Neuronal stem cell (in vitro differentiated cells): ENCODE results near the gene E4F1.

Experiments used
- DNase-seq: peaks from one replicate; pipeline ENCODE4 v3.0.0-alpha.2; 2013; ENCODE audit warnings: low spot score
- H2AFZ ChIP-seq: one replicate; pipeline ENCODE4 v1.6.1; 2013; ENCODE audit warnings: mild to moderate bottlenecking, low read length, inconsistent platforms
- H2AK5ac ChIP-seq: 2 replicates; pipeline ENCODE4 v1.6.1; 2013; ENCODE audit warnings: low read depth, mild to moderate bottlenecking, inconsistent platforms, low read length, moderate library complexity, mixed read lengths
- H2BK120ac ChIP-seq: 2 replicates; pipeline ENCODE4 v1.6.1; 2013; ENCODE audit warnings: low read depth, mild to moderate bottlenecking, inconsistent platforms, low read length, moderate library complexity, mixed read lengths
- H2BK12ac ChIP-seq: one replicate; pipeline ENCODE4 v1.6.1; 2013; ENCODE audit warnings: low read length, inconsistent platforms
- H2BK15ac ChIP-seq: 2 replicates; pipeline ENCODE4 v1.6.1; 2013; ENCODE audit warnings: mild to moderate bottlenecking, low read length, inconsistent platforms, mixed read lengths
- H2BK5ac ChIP-seq: one replicate; pipeline ENCODE4 v1.6.1; 2013; ENCODE audit warnings: inconsistent platforms, mild to moderate bottlenecking, low read length, moderate library complexity
- H3K14ac ChIP-seq: one replicate; pipeline ENCODE4 v1.6.1; 2013; ENCODE audit warnings: low read length, inconsistent platforms
- H3K18ac ChIP-seq: 2 replicates; pipeline ENCODE4 v1.6.1; 2013; ENCODE audit warnings: low read length, inconsistent platforms
- H3K23ac ChIP-seq: 2 replicates; pipeline ENCODE4 v1.6.1; 2013; ENCODE audit warnings: low read depth, mild to moderate bottlenecking, mixed read lengths, low read length, inconsistent platforms; ENCODE audit not compliant: poor library complexity
- H3K27ac ChIP-seq: replicated peaks from 3 replicates; pipeline ENCODE4 v1.5.1; 2013; ENCODE audit warnings: low read length, inconsistent platforms
- H3K27me3 ChIP-seq, 3 experiments: 2 replicates each; pipeline ENCODE4 v1.6.1; 2013; ENCODE audit warnings: low read length in 3 of 3, mild to moderate bottlenecking in 2 of 3, inconsistent platforms in 1 of 3, low read depth in 1 of 3, mixed read lengths in 1 of 3, moderate library complexity in 1 of 3; ENCODE audit not compliant: control insufficient read depth in 3 of 3, insufficient read depth in 3 of 3
- H3K36me3 ChIP-seq, 2 donors: replicated peaks in 1 of 2; 2 replicates each; pipeline ENCODE4 v1.6.1; 2013; ENCODE audit warnings: low read length in 2 of 2; ENCODE audit not compliant: control insufficient read depth in 2 of 2, insufficient read depth in 2 of 2
- H3K4ac ChIP-seq: 2 replicates; pipeline ENCODE4 v1.6.1; 2013; ENCODE audit warnings: inconsistent platforms, mild to moderate bottlenecking, low read length, moderate library complexity
- H3K4me1 ChIP-seq, 2 donors: 1 replicate in 1 of 2; 2 replicates in 1 of 2; pipeline ENCODE4 v1.6.1; 2013; ENCODE audit warnings: low read length in 2 of 2, low read depth in 1 of 2; ENCODE audit not compliant: control insufficient read depth in 2 of 2, insufficient read depth in 1 of 2
- H3K4me2 ChIP-seq: one replicate; pipeline ENCODE4 v1.6.1; 2013; ENCODE audit warnings: mild to moderate bottlenecking, low read length, inconsistent platforms; ENCODE audit not compliant: insufficient read depth, poor library complexity, severe bottlenecking
- H3K4me3 ChIP-seq, 2 donors: 2 replicates each; pipeline ENCODE4 v1.5.1; 2013; ENCODE audit warnings: low read length in 2 of 2, mild to moderate bottlenecking in 2 of 2, inconsistent platforms in 1 of 2, moderate library complexity in 1 of 2
- H3K79me1 ChIP-seq: one replicate; pipeline ENCODE4 v1.6.1; 2013; ENCODE audit warnings: low read depth, mild to moderate bottlenecking, inconsistent platforms, low read length, moderate library complexity
- H3K9ac ChIP-seq: one replicate; pipeline ENCODE4 v1.6.1; 2013; ENCODE audit warnings: mild to moderate bottlenecking, low read depth, low read length, inconsistent platforms; ENCODE audit not compliant: poor library complexity
- H3K9me3 ChIP-seq, 2 donors: replicated peaks in 1 of 2; 2 replicates each; pipeline versions ENCODE3 to v1.6.1; 2013; ENCODE audit warnings: low read length in 2 of 2, mild to moderate bottlenecking in 2 of 2, inconsistent platforms in 1 of 2, low read depth in 1 of 2, mixed read lengths in 1 of 2, moderate library complexity in 1 of 2; ENCODE audit not compliant: control insufficient read depth in 2 of 2, insufficient read depth in 1 of 2
- H4K8ac ChIP-seq: one replicate; pipeline ENCODE4 v1.6.1; 2013; ENCODE audit warnings: low read depth, mild to moderate bottlenecking, inconsistent platforms, low read length, moderate library complexity
- H4K91ac ChIP-seq: one replicate; pipeline ENCODE4 v1.6.1; 2013; ENCODE audit warnings: low read length, low read depth, mild to moderate bottlenecking, inconsistent platforms; ENCODE audit not compliant: poor library complexity
- WGBS, 2 donors: extraction: QIAGEN DNeasy Blood & Tissue Kit; methylation state at CpG; one replicate each; pipeline ENCODE4 v1.1.7; 2013; ENCODE audit warnings: missing lambda C conversion rate in 2 of 2, mixed read lengths in 1 of 2; ENCODE audit not compliant: insufficient read length in 2 of 2, insufficient replicate concordance in 1 of 2; ENCODE audit errors: extremely low coverage in 2 of 2; 5-methylcytosine and 5-hydroxymethylcytosine counted together

The E4F1 gene

DNA sequence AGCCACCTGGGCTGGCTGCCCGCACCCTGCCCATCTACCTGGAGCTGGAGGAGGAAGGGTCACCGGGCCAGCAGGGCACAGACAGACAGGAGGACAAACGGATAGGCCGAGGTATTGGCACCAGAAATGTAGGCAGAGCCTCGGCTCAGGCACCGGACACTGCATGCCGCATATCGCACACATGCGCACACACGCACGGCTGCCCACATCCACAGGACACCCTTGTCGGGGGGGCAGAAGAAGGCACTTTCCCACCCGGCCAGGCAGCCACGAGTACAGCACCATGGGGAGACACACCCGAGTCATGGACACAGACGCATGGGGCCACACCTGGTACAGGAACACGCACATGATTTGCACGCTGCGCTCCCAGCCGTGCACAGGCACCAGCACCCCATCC, 41.4 kb upstream of the E4F1 start:
- no peak for DNase-seq
- no peak overlapping the region for H3K4me3 ChIP-seq
- no CpG with 5 or more reads among the region's 20 CpGs for whole genome bisulfite sequencing, 2 donors

DNA sequence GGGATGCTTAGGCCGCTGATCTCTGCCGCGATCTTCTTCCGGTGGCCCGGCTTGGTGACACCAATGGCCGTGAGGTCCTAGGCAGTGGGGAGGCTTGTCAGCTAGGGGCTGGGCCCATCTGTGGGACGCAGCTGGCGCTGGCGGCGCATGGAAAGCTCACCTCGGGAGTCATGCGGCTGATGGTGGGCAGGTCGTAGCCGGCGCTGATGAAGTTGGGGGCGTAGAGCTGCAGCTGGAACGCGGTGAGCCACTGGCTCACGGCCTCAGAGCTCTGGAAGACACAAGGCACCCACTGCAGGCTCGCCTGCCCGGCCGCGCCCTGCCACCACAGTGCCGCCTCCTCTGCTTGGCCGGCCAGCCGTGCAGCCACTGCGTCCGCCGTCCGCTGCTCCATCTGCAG, 39.7 kb upstream of the E4F1 start:
- H4K8ac ChIP-seq, result no peak overlapping the region
- H2AK5ac ChIP-seq, result no peak overlapping the region
- WGBS, 2 donors, result no CpG with 5 or more reads among the region's 30 CpGs
- H2BK120ac ChIP-seq, result no peak overlapping the region
- H3K4me3 ChIP-seq, result no peak overlapping the region
- no peaks in the 10 kb centered on the region for H3K9me3 ChIP-seq
- H3K18ac ChIP-seq, result no peak overlapping the region
- no peak overlapping the region for H2BK15ac ChIP-seq
- no peak overlapping the region for H2BK12ac ChIP-seq
- DNase-seq, result no peak
- no peak overlapping the region for H4K91ac ChIP-seq
- H3K4ac ChIP-seq, result no peak overlapping the region
- no peaks in the 10 kb centered on the region for H3K27me3 ChIP-seq
- H2AFZ ChIP-seq, result no peak overlapping the region
- no peak overlapping the region for H3K14ac ChIP-seq
- H3K23ac ChIP-seq, result peak overlapping the region; percentile 22
- peak overlapping the region; percentile 53 for H2BK5ac ChIP-seq
- no peak overlapping the region for H3K9ac ChIP-seq
- H3K36me3 ChIP-seq, result peaks cover 3 to 18% of the 10 kb centered on the region in 2 donors
- peaks cover 0 to 3% of the 10 kb centered on the region in 2 donors for H3K4me1 ChIP-seq
- no peak overlapping the region for H3K4me2 ChIP-seq
- H3K79me1 ChIP-seq, result peaks cover 2% of the 10 kb centered on the region
- H3K27ac ChIP-seq, result no peak overlapping the region

More for the DNA sequence above, 41.4 kb upstream of the E4F1 start:
- Histone ChIP-seq H3K4me1 (peaks cover 0 to 3% of the 10 kb centered on the region in 2 donors), H3K79me1 (peaks cover 2% of the 10 kb centered on the region), H3K27ac (no peak overlapping the region), H2BK120ac (no peak overlapping the region), H2AK5ac (no peak overlapping the region), H3K18ac (no peak overlapping the region), H4K91ac (no peak overlapping the region), H3K9ac (no peak overlapping the region), H3K4ac (no peak overlapping the region), H3K14ac (no peak overlapping the region), H2AFZ (no peak overlapping the region), H3K4me2 (no peak overlapping the region), H2BK12ac (no peak overlapping the region), H3K36me3 (peaks cover 3 to 30% of the 10 kb centered on the region in 2 donors), H3K23ac (peak overlapping the region; percentile 60), H4K8ac (no peak overlapping the region), H2BK5ac (peak overlapping the region; percentile 54), H3K27me3 (no peaks in the 10 kb centered on the region), H3K9me3 (no peaks in the 10 kb centered on the region), H2BK15ac (no peak overlapping the region)

DNA sequence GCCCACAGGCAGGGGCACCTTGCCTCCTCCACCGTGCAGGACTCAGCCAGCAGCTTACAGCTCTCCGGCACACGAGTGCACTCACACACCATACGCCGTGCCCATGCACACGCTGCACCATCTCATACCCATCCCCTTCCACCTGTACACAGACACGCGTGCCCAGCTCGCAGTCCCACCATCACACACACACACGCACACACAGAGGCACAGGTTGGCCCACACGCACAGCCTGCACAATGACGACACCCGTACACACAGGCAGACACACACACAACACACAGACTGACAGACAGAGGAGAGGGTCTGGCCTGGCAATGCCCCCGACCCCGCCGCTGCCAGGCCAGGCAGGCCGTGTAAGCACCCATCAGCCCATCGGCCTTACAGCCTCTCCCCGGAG, 39.0 kb upstream of the E4F1 start:
- Histone ChIP-seq H2BK12ac (no peak overlapping the region), H3K79me1 (peaks cover 2% of the 10 kb centered on the region), H4K8ac (no peak overlapping the region), H3K9ac (no peak overlapping the region), H3K27me3 (no peaks in the 10 kb centered on the region), H2AFZ (no peak overlapping the region), H3K36me3 (peaks cover 3 to 18% of the 10 kb centered on the region in 2 donors), H3K4me1 (peaks cover 0 to 3% of the 10 kb centered on the region in 2 donors), H2AK5ac (no peak overlapping the region), H2BK120ac (no peak overlapping the region), H3K4me2 (no peak overlapping the region), H3K18ac (no peak overlapping the region), H3K9me3 (no peaks in the 10 kb centered on the region), H2BK15ac (no peak overlapping the region), H2BK5ac (peak overlapping the region; percentile 53), H3K14ac (no peak overlapping the region), H4K91ac (peak overlapping the region; percentile 72), H3K23ac (peak overlapping the region; percentile 22), H3K4ac (no peak overlapping the region), H3K4me3 (peak overlapping the region in 1 of 2 donors; percentile 8), H3K27ac (no peak overlapping the region)
- DNase-seq, result no peak
- no CpG with 5 or more reads among the region's 19 CpGs for WGBS, 2 donors

DNA sequence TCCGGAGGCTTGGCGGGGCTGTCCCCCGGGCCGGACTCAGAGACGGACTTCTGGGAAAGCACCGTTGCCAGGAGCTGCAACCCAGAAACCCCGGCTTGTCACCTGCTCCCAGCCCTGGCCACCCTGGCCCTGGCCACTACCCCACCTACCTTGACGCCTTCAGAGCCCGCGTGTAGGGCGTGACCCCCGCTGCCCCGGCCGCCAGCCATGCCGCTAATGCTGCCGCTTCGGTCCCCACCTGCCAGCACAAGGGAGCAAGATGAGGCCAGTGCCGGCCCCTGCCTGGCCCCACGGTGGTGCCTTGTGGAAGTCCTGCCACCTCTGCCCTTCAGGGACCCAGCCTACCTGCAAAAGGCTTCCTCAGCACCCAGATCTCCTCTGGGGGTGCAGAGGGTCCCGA, 38.4 kb upstream of the E4F1 start:
- Histone ChIP-seq H4K91ac (no peak overlapping the region), H3K27ac (no peak overlapping the region)
- WGBS, 2 donors, result no CpG with 5 or more reads among the region's 20 CpGs

More for the DNA sequence above, 38.4 kb upstream of the E4F1 start:
- no peak for DNase-seq
- Histone ChIP-seq H2BK15ac (no peak overlapping the region), H3K4me3 (no peak overlapping the region), H3K14ac (no peak overlapping the region), H4K8ac (no peak overlapping the region), H2BK120ac (no peak overlapping the region), H3K23ac (peak overlapping the region; percentile 89), H2BK12ac (no peak overlapping the region), H3K9ac (peak overlapping the region; percentile 30), H3K27me3 (no peaks in the 10 kb centered on the region), H3K18ac (no peak overlapping the region), H3K9me3 (no peaks in the 10 kb centered on the region), H2AK5ac (no peak overlapping the region), H3K4ac (no peak overlapping the region), H3K36me3 (peaks cover 3 to 18% of the 10 kb centered on the region in 2 donors), H2AFZ (no peak overlapping the region), H3K4me1 (peaks cover 1 to 3% of the 10 kb centered on the region in 2 donors), H3K79me1 (peaks cover 2% of the 10 kb centered on the region), H2BK5ac (no peak overlapping the region), H3K4me2 (no peak overlapping the region)
